Thyroid gland (tissue), 4 donors: Measurements from ENCODE around the gene PNKP. TPM values are rescaled to one million over a fixed set of nuclear protein-coding genes. Genes with fewer than 3 reads are reported as not detected.

Experiments
- DNase-seq, 2 donors: peaks; one replicate each; pipeline ENCODE4 v3.0.0-alpha.2; 2019
- H3K27ac ChIP-seq, 3 donors: fragments of 200-600 bp; sonication (generic); 1 replicate in 2 of 3; 2 replicates in 1 of 3; pipeline ENCODE4 v1.5.1; 2016 to 2019; ENCODE audit warnings: mild to moderate bottlenecking in 1 of 3, moderate library complexity in 1 of 3
- H3K27me3 ChIP-seq: fragments of 200-600 bp; sonication (generic); one replicate; pipeline ENCODE4 v1.5.1; 2019
- H3K36me3 ChIP-seq, 2 donors: fragments of 200-600 bp; sonication (generic); one replicate each; pipeline ENCODE4 v1.5.1; 2016 to 2019
- H3K4me1 ChIP-seq, 2 donors: fragments of 200-600 bp; sonication (generic); one replicate each; pipeline ENCODE4 v1.5.1; 2017 to 2019
- H3K4me3 ChIP-seq, 3 donors: fragments of 200-600 bp; sonication (generic); replicated peaks in 1 of 3; 1 replicate in 2 of 3; 2 replicates in 1 of 3; pipeline ENCODE4 v1.5.1; 2016; ENCODE audit warnings: mild to moderate bottlenecking in 1 of 3
- H3K9me3 ChIP-seq: fragments of 200-600 bp; sonication (generic); one replicate; pipeline ENCODE4 v1.5.1; 2017
- CTCF ChIP-seq, 6 experiments: fragments of 200-600 bp in 3 of 6; fragments of 450-650 bp in 3 of 6; sonication (generic) in 3 of 6; IDR thresholded peaks; one replicate each; pipeline ENCODE4 v1.5.1; 2016 to 2019; ENCODE audit warnings: antibody characterized with exemption in 6 of 6, mild to moderate bottlenecking in 2 of 6, inconsistent platforms in 1 of 6, moderate library complexity in 1 of 6
- POLR2A ChIP-seq, 2 donors: fragments of 450-650 bp; IDR thresholded peaks; one replicate each; pipeline ENCODE4 v1.6.1; 2017; ENCODE audit warnings: antibody characterized with exemption in 2 of 2, mild to moderate bottlenecking in 2 of 2, moderate library complexity in 1 of 2
- whole genome bisulfite sequencing, 2 donors: methylation state at CpG; one replicate each; pipeline ENCODE4 v1.1.5; 2017; 5-methylcytosine and 5-hydroxymethylcytosine counted together
- intact Hi-C: fragments of 100-400 bp; cut with DNase I; formaldehyde crosslinking; loops from one replicate; pipeline ENCODE4 v1.15.1; 2023
- total RNA-seq, 4 donors: library from RNA; depleted of rRNA; stranded (reverse); fragments of >200 nt; gene quantifications; one replicate each; pipeline ENCODE4 v1.2.3, GENCODE V29; 2016

Gene PNKP
- total RNA-seq, 4 donors from 2014 or later, result 54.6 to 124 (median 84.3) TPM

- H3K4me1 ChIP-seq, result peaks cover 0 to 4% of the 10 kb centered on the region in 2 donors
- H3K36me3 ChIP-seq, result no peaks in the 10 kb centered on the region
- no peak for TF ChIP-seq POLR2A (IDR thresholded peaks at IDR 0.05)
- no peak for TF ChIP-seq CTCF (IDR thresholded peaks at IDR 0.05)
- DNase-seq, result no peak
- no peak overlapping the region for H3K27ac ChIP-seq
- 82 to 83% methylated on average over 5 of the region's 5 CpGs for WGBS, 2 donors
- no peaks in the 10 kb centered on the region for H3K27me3 ChIP-seq
- H3K4me3 ChIP-seq, result no peak overlapping the region
- intact Hi-C loops, result no loop called here
- no peaks in the 10 kb centered on the region for H3K9me3 ChIP-seq
These were observed 21.0 kb downstream of the PNKP start for GRCh38 chr19:49846408-49846807.

GRCh38 chr19:49845414-49845813 lies 22.0 kb downstream of the PNKP start:
- Histone ChIP-seq H3K36me3 (no peaks in the 10 kb centered on the region), H3K4me3 (no peak overlapping the region), H3K27ac (no peak overlapping the region), H3K9me3 (no peaks in the 10 kb centered on the region), H3K4me1 (peaks cover 0 to 4% of the 10 kb centered on the region in 2 donors), H3K27me3 (no peaks in the 10 kb centered on the region)
- TF ChIP-seq CTCF (IDR thresholded peaks at IDR 0.05) (no peak), POLR2A (IDR thresholded peaks at IDR 0.05) (no peak)
- intact Hi-C loops, result no loop called here
- no peak for DNase-seq
- WGBS, 2 donors, result 64 to 85% methylated on average over 3 of the region's 3 CpGs

- H3K4me1 ChIP-seq, result no peaks in the 10 kb centered on the region
- no peaks in the 10 kb centered on the region for H3K27me3 ChIP-seq
- TF ChIP-seq CTCF (IDR thresholded peaks at IDR 0.05) (no peak), POLR2A (IDR thresholded peaks at IDR 0.05) (no peak)
- H3K36me3 ChIP-seq, result peaks cover 1 to 4% of the 10 kb centered on the region in 2 donors
- no peak overlapping the region for H3K27ac ChIP-seq
- H3K9me3 ChIP-seq, result no peaks in the 10 kb centered on the region
- 89 to 92% methylated on average over 13 to 17 of the region's 18 CpGs for WGBS, 2 donors
- DNase-seq, result no peak
- intact Hi-C loops, result no loop called here
- no peak overlapping the region for H3K4me3 ChIP-seq
These were observed 23.0 kb downstream of the PNKP start for GRCh38 chr19:49844138-49845095.

- no peak overlapping the region for H3K4me3 ChIP-seq
- no peak overlapping the region for H3K27ac ChIP-seq
- no peaks in the 10 kb centered on the region for H3K4me1 ChIP-seq
- H3K27me3 ChIP-seq, result no peaks in the 10 kb centered on the region
- no peaks in the 10 kb centered on the region for H3K9me3 ChIP-seq
- DNase-seq, result no peak
- TF ChIP-seq POLR2A (IDR thresholded peaks at IDR 0.05), result no peak
- no peak for TF ChIP-seq CTCF (IDR thresholded peaks at IDR 0.05)
- 87 to 94% methylated on average over 3 of the region's 3 CpGs for WGBS, 2 donors
- H3K36me3 ChIP-seq, result peaks cover 5 to 14% of the 10 kb centered on the region in 2 donors
- intact Hi-C loops, result no loop called here
These were observed 24.1 kb downstream of the PNKP start for GRCh38 chr19:49843265-49843664.

GRCh38 chr19:49840736-49841249 lies 26.6 kb downstream of the PNKP start:
- Histone ChIP-seq H3K9me3 (no peaks in the 10 kb centered on the region), H3K36me3 (peaks cover 27 to 29% of the 10 kb centered on the region in 2 donors), H3K4me1 (no peaks in the 10 kb centered on the region), H3K4me3 (no peak overlapping the region), H3K27me3 (no peaks in the 10 kb centered on the region), H3K27ac (peak overlapping the region in 1 of 3 donors; percentile 38)
- TF ChIP-seq CTCF (IDR thresholded peaks at IDR 0.05) (no peak), POLR2A (IDR thresholded peaks at IDR 0.05) (no peak)
- intact Hi-C loops, result no loop called here
- peak; percentile 79 to 88 for DNase-seq
- 49 to 66% methylated on average over 17 of the region's 17 CpGs for WGBS, 2 donors
